NCI-H510A (cell line): ENCODE results near the gene SCYGR4.
"Not testable (repeated sequence)": the region's sequence is repeated elsewhere in the genome, so short reads cannot be mapped to it uniquely, and the experiment has no call there.

Experiments used
- DNase-seq: peaks from one replicate; lab custom pipeline; 2025; lab: John Stamatoyannopoulos, UW

SCYGR4 gene

GRCh38 chr2:227617316-227618230 lies at the start of gene SCYGR4:
Gene SCYGR4, plus strand, starts transcription at chr2:227617498. Its CDS starts 0 bp downstream, at chr2:227617498.
- no peak for DNase-seq

DNA sequence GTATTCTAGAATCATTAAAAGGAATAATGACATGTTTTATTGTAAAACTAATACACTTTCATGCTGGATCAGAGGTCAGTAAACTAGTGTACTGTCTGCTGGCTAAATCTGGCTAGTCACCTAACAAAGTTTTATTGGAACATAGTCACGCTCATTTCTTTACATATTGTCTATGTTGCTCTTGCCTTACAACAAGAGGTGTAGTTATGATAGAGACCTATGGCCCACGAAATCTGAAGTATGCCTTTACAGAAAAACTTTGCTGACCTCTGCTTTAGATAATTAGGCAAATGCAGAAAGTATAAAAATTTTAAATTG lies 48.5 kb upstream of the SCYGR4 start:
- no peak for DNase-seq

DNA sequence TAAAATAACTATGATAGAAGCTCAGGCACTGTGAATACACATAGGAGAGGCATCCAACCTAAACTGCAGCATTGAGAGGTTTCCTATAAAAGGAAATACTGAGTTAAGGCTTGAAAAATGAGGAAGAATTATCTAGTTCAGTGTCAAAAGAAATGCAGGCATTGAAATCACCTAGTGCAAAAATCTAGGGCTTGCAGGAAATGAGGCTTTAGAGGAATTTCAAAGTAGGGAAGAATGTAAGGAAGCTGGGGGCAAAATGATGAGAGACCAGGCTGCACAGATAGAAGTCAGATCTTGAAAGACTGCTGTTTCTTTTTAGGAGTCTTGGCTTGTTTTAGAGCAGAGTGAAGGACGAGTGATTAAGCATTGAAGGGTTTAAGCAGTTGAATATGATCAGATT lies 46.7 kb upstream of the SCYGR4 start:
- DNase-seq: no peak

- DNase-seq: no peak
These were observed 41.2 kb upstream of the SCYGR4 start for GRCh38 chr2:227576110-227576509.

- DNase-seq: no peak
These were observed 40.5 kb upstream of the SCYGR4 start for GRCh38 chr2:227576812-227577211.

DNA sequence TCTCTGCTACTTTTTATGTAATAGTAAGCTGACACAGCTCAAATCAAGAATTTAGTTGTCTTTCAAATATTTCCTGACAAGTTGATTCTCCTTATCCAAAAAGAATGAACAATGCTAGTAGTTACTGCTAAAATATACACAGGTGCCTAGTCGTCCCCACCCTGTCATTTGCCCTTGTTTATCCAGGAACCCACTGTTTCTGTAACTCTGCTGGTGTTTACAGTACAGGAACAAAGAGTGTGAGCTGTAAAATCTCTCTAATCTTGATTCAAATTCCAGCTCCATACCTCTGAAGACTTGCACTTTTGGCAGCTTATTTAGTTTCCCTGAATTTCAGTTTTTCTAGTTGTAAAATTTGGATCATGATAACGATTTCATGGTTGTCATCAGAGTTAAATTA lies 39.7 kb upstream of the SCYGR4 start:
- DNase-seq: no peak

DNA sequence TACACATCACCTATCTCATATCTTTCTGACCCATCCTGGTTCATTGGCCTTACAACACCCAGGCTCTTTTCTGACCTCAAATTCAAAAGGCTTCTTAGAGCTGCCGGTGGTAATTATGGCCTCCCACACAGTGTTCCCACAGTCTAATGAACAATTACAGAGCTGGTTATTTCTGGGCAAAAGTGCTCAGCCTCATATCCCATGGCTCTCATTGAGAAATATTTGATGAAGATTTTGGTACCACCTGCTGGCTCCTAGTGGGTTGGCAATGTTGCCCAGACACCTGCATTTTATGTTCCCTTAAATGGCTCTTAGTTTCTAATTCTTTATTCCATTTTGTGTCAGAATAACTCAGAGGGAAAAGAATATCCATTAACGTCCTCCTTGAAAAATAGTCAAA lies 38.7 kb upstream of the SCYGR4 start:
- no peak for DNase-seq

- DNase-seq: no peak
These were observed 37.5 kb upstream of the SCYGR4 start for GRCh38 chr2:227579791-227580190.

DNA sequence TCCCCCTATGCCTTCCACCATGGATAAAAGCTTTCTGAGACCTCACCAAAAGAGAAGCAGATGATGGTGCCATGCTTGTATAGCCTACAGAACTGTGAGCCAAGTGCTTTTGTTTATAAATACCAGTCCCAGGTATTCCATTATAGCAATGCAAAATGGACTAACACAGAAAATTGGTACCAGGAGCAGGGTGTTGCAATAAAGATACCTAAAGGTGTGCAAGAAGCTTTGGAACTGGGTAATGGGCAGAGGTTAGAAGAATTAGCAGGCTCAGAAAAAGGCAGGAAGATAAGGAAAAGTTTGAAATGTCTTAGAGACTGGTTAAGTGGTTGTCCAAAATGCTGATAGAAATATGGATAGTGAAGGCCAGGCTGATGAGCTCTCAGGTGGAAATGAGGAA lies 34.9 kb upstream of the SCYGR4 start:
- no peak for DNase-seq

DNA sequence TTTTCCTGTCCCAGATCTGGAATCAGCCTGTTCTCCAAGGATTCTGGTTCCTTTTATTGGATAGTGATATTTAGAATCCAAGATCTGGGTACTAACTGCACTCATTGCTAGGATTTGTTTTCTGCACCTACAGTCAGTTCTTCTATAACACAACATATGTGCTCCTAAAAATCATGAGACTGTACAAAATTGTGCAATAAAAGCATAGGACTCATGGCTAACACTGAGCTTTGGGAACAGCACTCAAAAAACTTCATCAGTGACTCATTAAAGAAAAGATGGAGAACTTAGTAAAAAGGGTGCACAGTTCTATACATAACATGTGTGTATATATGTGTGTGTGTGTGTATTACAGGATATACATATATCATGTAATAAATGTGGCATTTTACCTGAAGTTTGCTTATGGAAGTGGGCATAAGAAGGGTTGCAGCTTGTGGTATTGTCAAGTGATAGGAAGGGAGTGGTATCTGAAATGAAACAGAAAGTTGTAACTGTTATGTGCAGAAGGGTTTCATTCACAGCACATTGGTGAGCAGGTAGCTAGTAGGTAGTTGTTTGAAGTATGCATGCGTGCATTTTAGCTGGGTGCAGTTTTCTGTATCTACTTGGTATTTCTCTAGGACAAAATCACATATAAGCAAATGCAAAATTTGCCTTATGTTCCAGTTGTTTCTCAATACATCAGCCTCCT lies 24.5 kb upstream of the SCYGR4 start:
- no peak for DNase-seq

GRCh38 chr2:227595797-227596196 lies 21.5 kb upstream of the SCYGR4 start:
- no peak for DNase-seq

GRCh38 chr2:227597036-227597435 lies 20.3 kb upstream of the SCYGR4 start:
- DNase-seq: no peak

GRCh38 chr2:227597998-227598397 lies 19.3 kb upstream of the SCYGR4 start:
- DNase-seq: no peak

DNA sequence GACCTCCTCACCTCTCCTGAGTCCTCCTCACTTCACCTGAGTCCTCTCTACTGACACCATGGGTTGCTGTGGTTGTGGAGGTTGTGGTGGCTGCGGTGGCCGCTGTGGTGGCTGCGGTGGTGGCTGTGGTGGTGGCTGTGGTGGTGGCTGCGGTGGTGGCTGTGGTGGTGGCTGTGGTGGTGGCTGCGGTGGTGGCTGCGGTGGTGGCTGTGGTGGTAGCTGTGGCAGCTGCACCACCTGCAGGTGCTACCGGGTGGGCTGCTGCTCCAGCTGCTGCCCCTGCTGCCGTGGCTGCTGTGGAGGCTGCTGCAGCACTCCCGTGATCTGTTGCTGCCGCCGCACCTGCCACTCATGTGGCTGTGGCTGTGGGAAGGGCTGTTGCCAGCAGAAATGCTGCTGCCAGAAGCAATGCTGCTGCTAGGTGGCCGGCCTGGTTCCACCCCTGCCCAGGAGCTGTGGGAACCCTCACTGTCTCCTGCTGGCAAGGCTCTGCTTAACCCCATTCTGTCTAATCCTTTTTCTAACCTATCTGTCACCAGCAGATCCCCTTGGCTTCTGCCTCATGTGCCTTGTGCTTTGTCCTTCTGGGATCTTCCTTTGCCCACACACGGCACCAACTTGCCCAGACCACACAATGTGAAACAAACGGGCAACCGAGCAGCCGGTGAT lies 18.3 kb upstream of the SCYGR4 start, which contains the start of gene SCYGR2:
Gene SCYGR2 (plus strand): TSS at position 59 of the 669 bp plus-strand sequence. CDS start 0 bp downstream, at position 59.
- not testable (repeated sequence) for DNase-seq

- DNase-seq: no peak
These were observed 14.9 kb upstream of the SCYGR4 start for GRCh38 chr2:227602358-227602757.

DNA sequence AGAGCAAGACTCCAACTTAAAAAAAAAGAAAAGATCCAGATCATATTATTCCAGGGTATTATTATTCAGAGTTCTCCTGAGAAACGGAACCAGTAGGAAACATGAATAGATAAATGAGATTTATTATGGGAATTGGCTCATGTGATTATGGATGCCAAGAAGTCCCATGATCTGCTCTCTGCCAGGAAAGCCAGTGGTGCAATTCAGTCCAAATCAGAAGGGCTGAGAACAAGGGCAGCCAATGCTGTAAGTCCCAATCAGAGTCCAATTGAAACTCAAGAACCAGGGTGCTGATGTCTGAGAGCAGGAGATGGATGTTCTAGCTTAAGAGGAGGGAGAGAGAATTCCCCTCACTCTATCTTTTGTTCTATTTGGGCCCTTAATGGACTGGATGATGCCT lies 10.8 kb upstream of the SCYGR4 start:
- DNase-seq: no peak

DNA sequence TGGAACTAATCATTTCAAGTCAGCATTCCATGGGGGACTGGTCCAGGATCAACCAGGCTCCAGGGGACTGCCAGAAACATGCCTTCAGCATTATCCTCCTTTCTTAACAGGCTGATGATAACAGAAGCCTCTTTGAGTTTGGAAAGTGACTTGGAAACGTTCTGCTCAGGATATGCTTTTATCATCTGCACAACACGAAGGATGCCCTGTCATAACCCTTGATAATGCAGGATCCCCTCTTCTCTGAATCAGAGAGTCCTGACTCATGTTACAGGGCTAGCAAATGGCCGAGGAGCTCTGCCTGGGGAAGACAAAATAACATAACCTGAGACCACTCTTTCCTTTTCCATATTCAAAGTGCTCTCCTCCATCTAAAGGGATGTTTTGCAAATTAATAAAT lies 9.4 kb upstream of the SCYGR4 start:
- no peak for DNase-seq

- DNase-seq: peak; percentile 57
These were observed 8.5 kb upstream of the SCYGR4 start for GRCh38 chr2:227608561-227609338.

- no peak for DNase-seq
These were observed 7.2 kb upstream of the SCYGR4 start for GRCh38 chr2:227610123-227610522.

GRCh38 chr2:227612546-227613271 lies 4.6 kb upstream of the SCYGR4 start:
- peak; percentile 33 for DNase-seq

DNA sequence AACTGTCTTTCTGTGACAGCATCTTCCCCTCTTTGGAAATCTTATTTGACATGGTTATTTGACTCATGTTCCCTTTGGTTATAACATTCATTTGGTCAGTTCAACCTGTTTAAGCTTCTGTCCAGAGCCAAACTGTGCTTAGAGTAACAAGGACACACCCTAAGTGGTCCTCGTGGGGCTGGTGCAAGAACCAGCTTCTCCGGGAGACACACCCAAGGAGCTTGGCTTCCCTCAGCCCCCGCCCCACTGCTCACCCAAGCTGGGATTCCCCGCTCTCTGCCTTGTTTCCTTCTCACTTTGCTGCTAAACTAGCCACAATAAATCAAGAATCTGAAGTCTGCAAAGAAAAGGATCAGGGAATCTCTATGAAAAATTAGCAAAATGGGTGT lies 4.0 kb upstream of the SCYGR4 start:
- DNase-seq: no peak
